ENCODE results near the gene CACNG4.

CACNG4 gene

GRCh38 chr17:66996926-66997325, 32.4 kb downstream of the CACNG4 start:
- Histone ChIP-seq H3K27me3 (replicated peaks; ENCODE audit: control insufficient read depth, insufficient read depth, low read length) (no peaks in the 10 kb centered on the region), H3K36me3 (ENCODE audit: control insufficient read depth, insufficient read depth, low read length) (no peaks in the 10 kb centered on the region), H3K4me3 (replicated peaks; ENCODE audit: low read depth, low read length) (no peak overlapping the region)
- DNase-seq (ENCODE audit: extremely low read depth, insufficient read length) = no peak
- no peak for TF ChIP-seq CTCF (IDR thresholded peaks at IDR 0.05; ENCODE audit: insufficient read depth, low read length, poor library complexity, severe bottlenecking)

- no peak for TF ChIP-seq CTCF (IDR thresholded peaks at IDR 0.05; ENCODE audit: insufficient read depth, low read length, poor library complexity, severe bottlenecking)
- no peaks in the 10 kb centered on the region; the same call in none of the 2 replicates for H3K27me3 ChIP-seq (replicated peaks; ENCODE audit: control insufficient read depth, insufficient read depth, low read length)
- no peak overlapping the region for H3K4me3 ChIP-seq (replicated peaks; ENCODE audit: low read depth, low read length)
- H3K36me3 ChIP-seq (ENCODE audit: control insufficient read depth, insufficient read depth, low read length) = no peaks in the 10 kb centered on the region
- DNase-seq (ENCODE audit: extremely low read depth, insufficient read length) = no peak
Observed at GRCh38 chr17:67003231-67003630, 38.7 kb downstream of the CACNG4 start.

- Histone ChIP-seq H3K4me3 (replicated peaks; ENCODE audit: low read depth, low read length) (no peak overlapping the region), H3K27me3 (replicated peaks; ENCODE audit: control insufficient read depth, insufficient read depth, low read length) (no peaks in the 10 kb centered on the region; the same call in none of the 2 replicates), H3K36me3 (ENCODE audit: control insufficient read depth, insufficient read depth, low read length) (no peaks in the 10 kb centered on the region)
- no peak for DNase-seq (ENCODE audit: extremely low read depth, insufficient read length)
- TF ChIP-seq CTCF (IDR thresholded peaks at IDR 0.05; ENCODE audit: insufficient read depth, low read length, poor library complexity, severe bottlenecking) = no peak
Observed at GRCh38 chr17:67004181-67004580, 39.7 kb downstream of the CACNG4 start.

GRCh38 chr17:67007266-67007665, 42.8 kb downstream of the CACNG4 start:
- no peaks in the 10 kb centered on the region; the same call in none of the 2 replicates for H3K27me3 ChIP-seq (replicated peaks; ENCODE audit: control insufficient read depth, insufficient read depth, low read length)
- no peak for DNase-seq (ENCODE audit: extremely low read depth, insufficient read length)
- H3K36me3 ChIP-seq (ENCODE audit: control insufficient read depth, insufficient read depth, low read length) = no peaks in the 10 kb centered on the region
- H3K4me3 ChIP-seq (replicated peaks; ENCODE audit: low read depth, low read length) = no peak overlapping the region
- no peak for TF ChIP-seq CTCF (IDR thresholded peaks at IDR 0.05; ENCODE audit: insufficient read depth, low read length, poor library complexity, severe bottlenecking)

- H3K27me3 ChIP-seq (replicated peaks; ENCODE audit: control insufficient read depth, insufficient read depth, low read length) = no peaks in the 10 kb centered on the region; the same call in none of the 2 replicates
Observed at GRCh38 chr17:67008101-67008500, 43.6 kb downstream of the CACNG4 start.

More at GRCh38 chr17:67008101-67008500, 43.6 kb downstream of the CACNG4 start:
- Histone ChIP-seq H3K4me3 (replicated peaks; ENCODE audit: low read depth, low read length) (no peak overlapping the region), H3K36me3 (ENCODE audit: control insufficient read depth, insufficient read depth, low read length) (no peaks in the 10 kb centered on the region)
- no peak for DNase-seq (ENCODE audit: extremely low read depth, insufficient read length)
- TF ChIP-seq CTCF (IDR thresholded peaks at IDR 0.05; ENCODE audit: insufficient read depth, low read length, poor library complexity, severe bottlenecking) = no peak
